AG04449 (cell line): Measurements from ENCODE around the gene DOCK1.

Source experiments
- CTCF ChIA-PET: fragments of 350-600 bp; formaldehyde crosslinking; extraction: SDS; loops from one replicate; lab custom pipeline; 2021; ENCODE audit warnings: antibody characterized with exemption; lab: Yijun Ruan, JAX
- POLR2A ChIA-PET: fragments of 400-600, 350-600 bp; formaldehyde crosslinking; extraction: SDS; loops from one replicate; lab custom pipeline; 2020; ENCODE audit warnings: antibody characterized with exemption, inconsistent platforms; lab: Yijun Ruan, JAX
- DNase-seq: peaks from one replicate; pipeline ENCODE4 v3.0.0-alpha.2; 2010; ENCODE audit warnings: low read depth, low spot score
- H3K4me3 ChIP-seq: 2 replicates; pipeline ENCODE4 v1.5.1; 2011; ENCODE audit warnings: low read depth, mild to moderate bottlenecking, control low read depth, low read length
- CTCF ChIP-seq: IDR thresholded peaks from one replicate; pipeline ENCODE4 v1.5.1; 2011; ENCODE audit warnings: mild to moderate bottlenecking, moderate library complexity, low read length, control low read depth, inconsistent platforms; ENCODE audit not compliant: insufficient read depth; ENCODE audit errors: missing control alignments

Gene DOCK1

DNA sequence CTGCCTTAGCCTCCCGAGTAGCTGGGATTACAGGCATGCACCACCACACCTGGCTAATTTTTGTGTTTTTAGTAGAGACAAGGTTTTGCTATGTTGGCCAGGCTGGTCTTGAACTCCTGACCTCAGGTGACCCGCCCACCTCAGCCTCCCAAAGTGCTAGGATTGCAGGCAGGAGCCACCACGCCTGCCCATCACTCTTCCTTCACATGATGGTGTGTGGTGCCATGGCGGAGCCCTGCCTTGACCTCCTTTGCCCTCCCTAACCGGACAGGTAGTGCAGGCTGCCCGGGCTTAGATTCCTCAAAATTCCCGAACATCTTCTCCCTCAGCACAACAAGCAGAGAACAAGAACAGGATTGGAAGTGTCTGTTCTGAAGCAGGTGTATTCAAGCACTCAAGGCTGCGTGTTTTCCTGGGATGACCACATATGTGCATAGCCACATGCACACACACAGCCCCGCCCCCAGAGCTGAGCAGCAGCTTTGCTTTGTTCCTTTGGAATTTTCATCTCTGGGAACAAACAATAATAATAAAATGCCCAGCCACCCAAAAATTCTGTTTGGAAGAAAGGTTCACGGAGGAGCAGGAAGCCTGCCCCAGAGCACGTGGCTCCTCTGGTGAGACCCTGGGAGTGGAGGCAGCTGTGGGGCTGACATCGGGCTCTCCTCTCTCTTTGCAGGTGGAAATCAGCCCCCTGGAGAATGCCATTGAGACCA lies 512.6 kb downstream of the DOCK1 start:
- no peak for DNase-seq
- CTCF ChIA-PET: no interaction called here
- POLR2A ChIA-PET: no interaction called here
- H3K4me3 ChIP-seq: no peak overlapping the region
- no peak for TF ChIP-seq CTCF

DNA sequence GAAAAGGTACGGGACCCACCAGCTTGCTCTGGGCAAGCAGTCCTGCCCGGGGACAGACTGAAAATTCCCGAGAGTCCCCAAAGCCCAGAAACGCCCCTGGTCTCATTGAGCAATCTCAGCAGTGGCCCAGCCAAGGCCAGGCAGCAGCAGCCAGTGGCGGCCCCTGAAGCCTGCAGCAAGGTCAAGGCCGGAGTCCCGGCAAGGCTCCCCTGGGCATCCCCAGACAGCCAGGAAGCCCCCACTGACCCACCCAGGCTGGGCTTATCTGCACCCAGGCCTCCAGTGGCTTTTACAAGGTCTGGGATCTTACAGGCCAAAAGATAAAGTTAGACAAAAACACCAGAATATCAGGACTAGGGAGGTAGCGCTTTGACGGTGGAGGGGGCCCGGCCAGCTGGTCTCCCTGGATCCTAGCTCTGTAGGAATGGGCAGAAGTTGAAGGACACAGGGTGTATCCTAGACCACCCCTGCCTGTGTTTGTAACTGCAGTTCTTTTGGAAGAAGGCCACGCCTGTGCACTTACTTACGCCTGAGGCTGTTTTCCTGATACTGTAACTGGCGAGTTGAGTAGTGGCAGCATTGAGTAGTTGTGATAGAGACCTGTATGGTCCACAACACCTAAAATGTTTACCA lies 513.4 kb downstream of the DOCK1 start:
- no peak for TF ChIP-seq CTCF
- POLR2A ChIA-PET: no interaction called here
- H3K4me3 ChIP-seq: no peak overlapping the region
- CTCF ChIA-PET: no interaction called here
- no peak for DNase-seq

- H3K4me3 ChIP-seq: no peak overlapping the region
- ChIA-PET CTCF (no interaction called here), POLR2A (no interaction called here)
- TF ChIP-seq CTCF: no peak
- no peak for DNase-seq
Measured at GRCh38 chr10:127420138-127420684, 515.0 kb downstream of the DOCK1 start.

- TF ChIP-seq CTCF: no peak
- H3K4me3 ChIP-seq: no peak overlapping the region
- CTCF ChIA-PET: no interaction called here
- DNase-seq: no peak
- POLR2A ChIA-PET: no interaction called here
Measured at GRCh38 chr10:127423218-127423915, 518.1 kb downstream of the DOCK1 start.

DNA sequence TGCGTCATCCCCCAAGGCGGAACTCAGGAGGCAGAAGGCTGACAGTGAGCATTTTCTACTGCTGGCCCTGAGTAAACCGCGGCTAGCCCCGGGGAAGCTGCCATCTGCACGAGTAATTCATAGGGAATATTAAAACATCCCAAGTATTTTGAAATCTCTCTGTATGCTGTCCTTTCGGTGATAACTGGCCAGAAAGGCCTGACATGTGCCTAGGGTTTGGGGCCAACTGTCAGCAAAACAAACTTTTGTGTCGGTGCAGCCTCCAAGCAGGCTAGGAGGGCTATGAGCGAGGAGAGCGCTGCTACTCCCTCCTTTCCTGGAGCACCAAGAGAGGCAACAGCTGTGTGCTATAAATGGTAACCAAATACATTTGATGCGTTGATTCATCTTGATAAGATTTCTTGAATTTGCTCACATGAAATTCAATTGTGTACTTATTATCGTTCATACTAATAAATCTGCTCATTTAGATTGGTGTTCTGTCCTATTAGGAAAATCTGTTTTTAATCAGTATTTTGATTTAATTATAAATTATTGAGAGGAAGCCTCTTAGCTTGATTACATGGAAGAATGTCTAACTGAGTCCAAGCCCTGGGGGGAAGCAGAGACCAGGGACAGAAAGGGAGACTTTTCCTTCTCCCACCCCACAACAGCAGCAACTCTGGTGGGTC lies 519.5 kb downstream of the DOCK1 start:
- POLR2A ChIA-PET: no interaction called here
- CTCF ChIA-PET: no interaction called here
- no peak for DNase-seq
- H3K4me3 ChIP-seq: no peak overlapping the region
- no peak for TF ChIP-seq CTCF
